Activated CD8-positive, alpha-beta memory T cell treated with anti-CD3 and anti-CD28 coated beads for 1 hour (primary cell): ENCODE measurements around the gene ZBTB8A.
"Not testable (repeated sequence)": the region's sequence is repeated elsewhere in the genome, so short reads cannot be mapped to it uniquely, and the experiment has no call there.

Experiments used
- DNase-seq, 2 donors: peaks; one replicate each; pipeline ENCODE4 v3.0.0-alpha.2; 2020; ENCODE audit warnings: low read depth in 1 of 2; ENCODE audit errors: extremely low read depth in 1 of 2

ZBTB8A gene

DNA sequence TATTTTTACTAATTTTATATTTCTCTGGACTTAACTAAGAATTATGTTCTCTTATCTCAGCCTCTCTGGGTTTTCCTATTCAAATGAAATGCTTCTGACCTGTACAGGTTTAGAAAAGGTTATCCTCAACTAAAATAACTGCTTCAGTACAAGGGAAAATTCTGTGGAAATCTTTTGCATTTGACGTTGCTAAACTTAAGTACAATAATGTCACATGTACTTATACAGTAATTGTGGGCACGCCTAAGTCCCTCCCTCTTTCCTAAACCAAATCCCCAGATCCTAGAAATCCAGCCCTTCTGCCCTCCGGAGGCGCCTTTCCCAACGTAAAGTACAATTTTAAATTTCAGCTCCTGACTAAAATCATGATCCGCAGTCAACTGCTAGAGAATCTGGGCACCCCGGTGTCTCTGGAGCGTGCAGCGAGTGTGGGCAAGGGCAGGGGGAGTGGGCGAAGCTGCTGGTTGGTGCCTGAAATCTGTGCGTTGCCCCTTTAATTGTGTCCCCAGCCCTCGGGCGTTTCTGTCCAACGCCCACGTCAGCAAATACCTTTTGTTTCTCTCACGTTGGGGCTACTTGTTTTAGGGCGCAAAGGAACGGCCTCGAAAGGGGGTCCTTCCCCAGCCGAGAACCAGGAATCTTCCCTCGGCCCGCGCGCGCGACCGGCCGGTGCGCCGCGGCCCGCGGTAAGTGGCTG is at the start of gene ZBTB8A:
Gene ZBTB8A, plus strand, starts transcription at position 541 of the 697 bp plus-strand sequence. CDS start 53,505 bp downstream, outside the sequence.
- no peak for DNase-seq

DNA sequence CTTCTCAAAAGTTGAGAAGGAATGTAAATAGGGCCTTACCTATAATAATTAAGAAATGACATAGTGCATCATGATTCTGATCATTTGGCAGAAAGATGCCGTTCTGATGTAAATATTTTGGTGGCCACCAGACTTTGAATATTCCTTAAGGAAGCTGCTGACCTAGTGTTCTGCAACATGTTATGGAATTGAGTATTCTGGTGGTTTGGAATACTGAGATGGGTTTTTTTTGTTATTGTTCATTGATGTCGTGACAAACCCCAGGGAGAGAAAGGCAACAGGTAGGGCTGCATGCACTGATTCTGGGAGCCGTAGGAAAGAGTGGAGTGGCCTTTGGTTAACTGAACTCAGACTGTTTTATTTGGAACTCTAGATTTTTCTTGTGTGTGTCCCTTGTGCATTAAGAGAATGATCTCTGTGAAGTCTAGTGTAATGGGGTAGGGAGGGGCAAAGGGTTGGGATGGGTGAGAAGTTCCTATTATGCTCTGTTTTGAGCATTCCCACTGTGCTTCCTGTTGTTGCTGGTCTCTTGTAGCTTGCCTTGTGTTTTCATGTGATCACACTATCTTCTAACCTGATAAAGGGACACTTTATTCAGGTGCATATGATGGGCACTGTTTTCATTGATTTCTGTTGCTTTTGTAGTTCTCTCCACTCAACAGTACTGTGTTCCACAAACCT is 49.3 kb upstream of the ZBTB8A start:
- DNase-seq = no peak

DNA sequence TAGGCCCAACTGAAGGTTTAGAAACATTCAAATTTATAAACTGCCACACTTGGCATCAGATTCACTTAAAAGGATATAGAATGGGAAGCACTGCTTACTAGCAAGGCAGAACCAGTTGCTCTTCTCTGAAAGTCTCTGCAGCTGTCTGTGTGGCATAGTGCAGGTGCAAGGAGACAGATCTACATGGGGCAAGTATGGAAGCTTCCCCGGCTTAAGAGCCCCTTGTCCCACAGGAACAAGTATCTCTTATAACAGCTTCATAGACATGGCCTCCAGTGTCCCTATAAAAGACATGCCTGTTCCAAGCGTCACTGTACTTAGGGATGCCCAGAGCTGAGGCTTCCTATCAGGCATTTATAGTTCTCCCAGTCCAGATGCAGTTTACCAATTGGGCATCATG is 47.8 kb upstream of the ZBTB8A start:
- no peak for DNase-seq

DNA sequence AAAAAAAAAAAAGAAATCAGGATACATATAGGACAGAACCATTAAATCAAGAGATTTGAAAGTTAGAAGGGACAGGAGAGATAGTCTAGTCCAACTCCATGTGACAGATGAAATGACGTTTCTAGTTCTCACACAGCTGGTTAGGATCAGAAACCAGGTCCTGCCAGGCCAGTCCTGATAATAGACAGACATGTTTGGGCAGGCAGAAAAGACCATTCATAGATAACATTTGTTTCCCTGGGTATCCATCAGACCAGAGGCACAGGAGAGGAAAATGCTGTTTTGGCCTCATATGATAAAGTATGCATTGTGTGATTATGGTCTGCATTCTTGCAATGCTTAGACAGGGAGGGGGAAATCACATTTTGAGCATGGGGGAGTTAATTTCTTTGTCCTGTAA is 45.0 kb upstream of the ZBTB8A start:
- no peak for DNase-seq

DNA sequence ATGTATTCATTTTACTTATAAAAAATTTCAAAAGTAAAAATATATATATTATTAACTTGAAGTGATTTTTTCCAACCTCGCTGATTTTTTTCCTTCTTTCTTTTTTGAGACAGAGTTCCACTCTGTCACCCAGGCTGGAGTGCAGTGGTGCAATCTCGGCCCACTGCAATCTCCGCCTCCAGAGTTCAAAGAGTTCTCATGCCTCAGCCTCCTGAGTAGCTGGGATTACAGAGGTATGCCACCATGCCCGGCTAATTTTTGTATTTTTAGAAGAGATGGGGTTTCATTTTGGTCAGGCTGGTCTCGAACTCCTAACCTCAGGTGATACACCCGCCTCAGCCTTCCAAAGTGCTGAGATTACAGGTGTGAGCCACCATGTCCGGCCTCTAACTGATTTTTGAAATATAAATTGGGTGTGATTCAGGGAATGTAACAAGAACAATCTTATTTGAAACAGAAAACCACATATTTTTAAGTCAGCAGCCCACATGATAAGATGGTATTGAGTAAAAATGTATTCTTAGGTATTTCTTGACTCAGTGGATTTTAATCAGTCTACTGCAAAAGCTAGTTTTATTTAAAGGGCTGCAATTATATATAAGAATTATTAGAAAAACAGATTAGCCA is 44.4 kb upstream of the ZBTB8A start:
- DNase-seq = no peak

DNA sequence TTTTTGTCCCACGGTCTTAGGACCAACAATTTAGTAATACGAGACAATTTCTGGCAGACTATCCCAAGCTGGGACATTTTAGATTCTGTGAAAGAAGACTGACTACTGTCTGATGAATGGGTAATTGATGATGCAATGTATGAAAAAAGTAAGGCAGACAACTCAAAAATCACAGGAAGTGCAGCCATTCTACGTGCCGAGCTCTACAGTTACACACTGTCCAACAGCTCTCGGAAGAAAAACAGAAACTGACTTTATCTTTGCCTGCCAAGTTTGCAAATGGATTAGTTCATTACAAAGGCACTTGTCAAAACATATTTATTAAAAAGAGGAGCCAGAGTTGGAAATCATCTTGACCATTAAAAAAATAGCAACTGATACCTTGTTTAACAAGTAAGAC is 43.1 kb upstream of the ZBTB8A start:
- no peak for DNase-seq

DNA sequence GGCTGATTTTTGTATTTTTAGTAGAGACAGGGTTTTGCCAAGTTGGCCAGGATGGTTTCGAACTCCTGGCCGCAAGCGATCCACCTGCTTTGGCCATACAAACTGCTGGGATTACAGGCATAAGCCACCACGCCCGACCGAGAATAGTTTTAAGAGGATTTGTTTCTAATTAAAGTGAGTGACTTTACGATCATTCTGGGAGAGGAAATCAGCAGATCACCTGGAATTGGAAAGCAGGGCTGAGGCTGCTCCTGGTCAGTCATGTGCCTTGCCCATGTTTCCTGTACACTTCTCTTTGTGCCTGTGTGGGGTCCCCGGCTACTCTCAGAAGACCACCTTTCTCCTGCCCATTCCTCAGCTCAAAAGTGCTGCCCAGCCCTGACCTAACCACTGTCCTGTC is 40.5 kb upstream of the ZBTB8A start:
- DNase-seq = no peak

DNA sequence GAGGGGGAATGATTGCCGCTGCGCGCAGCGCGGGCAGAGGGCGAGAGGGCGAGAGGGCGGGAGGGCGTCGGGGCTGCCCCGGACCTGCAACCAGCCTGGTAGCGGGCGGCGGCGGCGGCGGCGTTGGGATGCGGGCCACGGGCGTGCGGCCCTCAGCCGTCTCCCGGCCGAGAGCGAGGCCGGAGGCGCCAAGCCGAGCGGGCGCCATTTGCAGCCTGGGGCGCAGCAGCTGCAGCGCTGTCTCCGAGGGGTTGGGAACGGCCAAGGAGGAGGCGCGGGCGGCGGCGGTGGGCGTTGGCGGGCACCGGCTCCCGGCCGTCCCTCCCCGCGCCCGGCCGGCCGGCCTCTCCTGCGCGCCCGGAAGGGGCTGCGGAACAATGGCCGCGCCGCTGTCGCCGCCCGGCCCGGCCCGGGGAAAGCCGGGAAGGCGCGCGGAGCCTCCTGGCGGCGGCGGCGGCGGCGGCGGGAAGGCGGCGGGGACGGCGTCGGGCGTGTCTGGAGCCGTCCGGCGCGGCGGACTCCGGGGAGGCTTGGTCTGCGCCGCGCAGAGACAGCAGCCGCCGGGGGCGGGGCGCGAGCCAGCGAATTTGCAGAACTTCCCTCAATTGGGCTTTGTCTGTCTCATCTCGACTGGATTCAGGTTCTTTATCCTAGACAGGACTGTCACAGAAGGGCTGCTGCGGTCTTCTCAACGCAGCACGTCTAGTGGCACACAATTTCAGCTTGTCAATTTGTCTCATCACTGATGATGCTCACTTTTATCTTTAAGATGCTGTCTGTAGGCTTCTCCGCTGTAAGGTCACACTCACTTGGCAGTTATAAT is 38.6 kb upstream of the ZBTB8A start:
- no peak for DNase-seq

DNA sequence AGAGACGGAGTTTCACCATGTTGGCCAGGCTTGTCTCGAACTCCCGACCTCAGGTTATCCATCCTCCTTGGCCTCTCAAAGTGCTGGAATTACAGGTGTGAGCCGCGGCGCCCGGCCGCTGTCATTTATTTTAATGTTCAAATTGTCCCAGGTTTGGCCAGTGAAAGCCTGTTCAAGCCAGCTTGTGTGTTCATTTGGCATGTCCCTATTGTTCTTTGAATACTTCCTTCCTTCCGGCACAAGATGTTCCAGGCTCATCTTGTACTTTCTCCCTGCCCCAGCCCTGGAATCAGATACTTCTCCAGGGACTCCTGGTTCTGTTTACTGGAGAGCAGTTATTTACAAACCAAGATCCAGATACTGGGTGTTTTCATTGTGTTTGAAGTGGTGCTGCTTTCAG is 37.4 kb upstream of the ZBTB8A start:
- DNase-seq = no peak

DNA sequence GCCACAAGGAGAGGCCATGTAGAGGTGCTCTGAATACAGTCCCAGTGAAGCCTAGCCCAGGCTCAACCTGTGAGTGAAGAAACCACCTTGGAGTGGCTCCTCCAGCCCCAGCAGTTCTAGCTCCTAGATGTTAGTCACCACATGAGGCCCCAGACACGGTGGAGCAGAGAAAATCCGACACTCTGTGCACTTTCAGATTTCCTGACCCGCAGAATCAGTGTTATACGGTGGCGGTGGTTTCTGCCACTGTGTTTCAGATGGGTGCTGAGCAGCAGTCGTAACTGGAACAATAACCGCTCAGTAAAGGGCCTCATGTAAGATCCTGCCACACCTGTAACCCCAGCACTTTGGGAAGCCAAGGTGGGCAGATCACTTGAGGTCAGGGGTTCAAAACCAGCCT is 36.1 kb upstream of the ZBTB8A start:
- DNase-seq = no peak

DNA sequence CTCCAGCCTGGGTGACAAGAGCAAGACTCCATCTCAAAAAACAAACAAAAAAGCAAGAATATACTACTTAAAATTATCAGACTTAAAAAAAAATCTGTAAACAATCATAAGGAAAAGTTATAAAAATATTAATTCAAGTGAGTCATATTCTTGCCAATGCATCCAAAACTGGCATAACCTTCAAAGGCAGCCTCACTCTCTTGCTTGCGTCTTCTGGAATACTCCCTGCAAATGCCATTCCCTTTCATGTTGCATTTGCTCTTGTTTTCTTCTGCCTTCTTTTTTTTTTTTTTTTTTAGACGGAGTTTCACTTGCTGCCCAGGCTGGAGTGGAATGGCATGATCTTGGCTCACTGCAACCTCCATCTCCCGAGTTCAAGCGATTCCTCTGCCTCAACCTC is 32.2 kb upstream of the ZBTB8A start:
- no peak for DNase-seq

DNA sequence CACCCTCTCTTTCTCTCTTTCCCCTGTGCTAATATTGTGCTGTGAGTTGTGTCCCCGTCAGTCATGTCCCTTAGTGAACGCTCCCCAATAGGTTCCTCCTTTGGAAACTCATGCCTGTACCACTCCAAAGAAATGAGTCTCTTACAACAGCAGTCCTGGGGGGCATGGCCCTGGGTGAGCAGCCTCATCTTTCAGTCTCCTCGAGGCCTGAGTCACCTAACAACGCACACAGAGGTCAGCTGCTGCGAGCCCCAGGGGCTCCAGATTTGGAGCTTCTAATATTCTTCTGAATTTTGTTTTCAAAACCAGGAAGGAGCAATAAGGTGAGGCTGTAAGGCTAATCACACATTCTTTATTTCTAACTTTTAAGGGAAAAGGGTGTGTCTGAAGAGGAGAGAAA is 30.5 kb upstream of the ZBTB8A start:
- no peak for DNase-seq

DNA sequence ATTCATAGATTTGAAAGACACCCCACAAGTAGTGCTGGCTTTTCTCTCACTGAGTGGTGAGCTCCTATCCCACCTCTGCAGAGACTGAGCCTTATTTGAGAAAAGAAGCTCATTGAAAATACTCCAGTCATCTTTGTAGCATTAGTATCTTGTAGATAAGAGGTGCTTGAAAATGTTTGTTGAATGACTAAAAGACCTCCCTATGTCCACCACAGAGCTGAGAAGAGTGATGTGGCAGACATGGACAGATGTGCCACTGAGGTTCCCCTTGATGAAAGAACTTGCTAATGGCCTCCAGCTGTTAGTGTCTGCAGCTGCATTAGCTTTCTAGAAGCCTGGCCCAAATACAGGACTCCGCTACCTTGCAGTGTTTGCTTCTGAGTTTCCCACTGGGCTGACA is 29.3 kb upstream of the ZBTB8A start:
- DNase-seq = no peak

DNA sequence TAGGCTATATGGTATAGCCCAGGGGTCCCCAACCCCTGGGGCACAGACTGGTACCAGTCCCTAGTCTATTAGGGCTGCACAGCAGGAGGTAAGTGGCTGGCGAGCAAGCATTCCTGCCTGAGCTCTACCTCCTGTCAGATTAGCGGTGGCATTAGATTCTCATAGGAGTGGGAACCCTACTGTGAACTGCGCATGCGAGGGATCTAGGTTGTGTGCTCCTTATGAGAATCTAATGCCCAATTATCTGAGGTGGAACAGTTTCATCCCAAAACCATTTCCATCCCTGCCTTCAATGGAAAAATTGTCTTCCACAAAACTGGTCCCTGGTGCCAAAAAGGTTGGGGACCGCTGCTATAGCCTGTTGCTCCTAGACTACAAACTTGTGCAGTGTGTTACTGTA is 22.8 kb upstream of the ZBTB8A start:
- DNase-seq = no peak

DNA sequence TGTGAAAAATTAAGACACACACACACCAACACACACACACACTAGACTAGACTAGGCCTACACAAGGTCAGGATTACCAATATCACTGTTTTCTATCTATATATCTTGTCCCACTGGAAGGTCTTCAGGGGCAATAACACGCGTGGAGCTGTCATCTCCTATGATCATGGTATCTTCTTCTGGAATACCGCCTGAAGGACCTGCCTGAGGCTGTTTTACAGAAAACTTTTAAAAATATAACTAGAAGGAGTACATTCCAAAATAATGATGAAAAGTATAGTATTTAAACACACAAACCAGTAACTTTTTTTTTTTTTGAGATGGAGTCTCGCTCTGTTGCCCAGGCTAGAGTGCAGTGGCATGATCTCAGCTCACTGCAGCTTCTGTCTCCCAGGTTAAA is 20.3 kb upstream of the ZBTB8A start:
- no peak for DNase-seq

DNA sequence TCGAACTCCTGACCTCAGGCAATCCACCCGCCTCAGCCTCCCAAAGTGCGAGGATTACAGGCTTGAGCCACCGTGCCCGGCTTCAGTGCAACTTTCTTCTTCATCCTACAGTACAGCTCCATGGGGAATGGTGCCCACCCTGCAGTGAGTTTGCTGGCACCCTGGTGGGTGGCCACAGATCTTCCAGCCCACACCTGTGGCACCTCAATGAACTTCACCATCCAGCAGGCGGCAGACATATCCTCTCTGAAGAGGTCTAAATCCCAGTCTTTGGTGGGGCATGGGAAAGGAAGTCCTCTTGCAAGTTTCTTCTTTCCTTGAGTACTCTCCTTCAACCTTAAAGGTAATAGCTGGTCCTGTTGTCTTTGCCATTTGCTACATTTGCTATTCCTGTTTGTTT is 18.1 kb upstream of the ZBTB8A start:
- DNase-seq = no peak

DNA sequence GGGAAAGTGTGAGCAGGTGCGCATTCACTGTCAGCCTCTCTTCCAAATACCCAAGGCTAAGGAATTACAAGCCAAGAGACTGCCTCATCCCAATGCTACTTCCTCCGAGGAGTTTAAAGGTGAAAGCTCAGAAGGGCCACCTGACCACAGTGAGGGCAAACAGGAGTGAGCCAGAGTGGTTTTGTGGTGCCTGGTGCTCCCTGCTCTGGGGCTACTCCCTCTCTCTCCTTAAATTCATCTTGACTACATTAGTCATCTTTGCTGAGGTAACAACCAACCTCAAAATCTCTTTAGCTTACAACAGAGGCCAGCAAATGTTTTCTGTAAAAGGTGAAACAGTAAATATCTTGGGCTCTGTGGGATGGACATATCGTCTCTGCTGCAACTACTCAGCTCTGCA is 14.2 kb upstream of the ZBTB8A start:
- DNase-seq = no peak

DNA sequence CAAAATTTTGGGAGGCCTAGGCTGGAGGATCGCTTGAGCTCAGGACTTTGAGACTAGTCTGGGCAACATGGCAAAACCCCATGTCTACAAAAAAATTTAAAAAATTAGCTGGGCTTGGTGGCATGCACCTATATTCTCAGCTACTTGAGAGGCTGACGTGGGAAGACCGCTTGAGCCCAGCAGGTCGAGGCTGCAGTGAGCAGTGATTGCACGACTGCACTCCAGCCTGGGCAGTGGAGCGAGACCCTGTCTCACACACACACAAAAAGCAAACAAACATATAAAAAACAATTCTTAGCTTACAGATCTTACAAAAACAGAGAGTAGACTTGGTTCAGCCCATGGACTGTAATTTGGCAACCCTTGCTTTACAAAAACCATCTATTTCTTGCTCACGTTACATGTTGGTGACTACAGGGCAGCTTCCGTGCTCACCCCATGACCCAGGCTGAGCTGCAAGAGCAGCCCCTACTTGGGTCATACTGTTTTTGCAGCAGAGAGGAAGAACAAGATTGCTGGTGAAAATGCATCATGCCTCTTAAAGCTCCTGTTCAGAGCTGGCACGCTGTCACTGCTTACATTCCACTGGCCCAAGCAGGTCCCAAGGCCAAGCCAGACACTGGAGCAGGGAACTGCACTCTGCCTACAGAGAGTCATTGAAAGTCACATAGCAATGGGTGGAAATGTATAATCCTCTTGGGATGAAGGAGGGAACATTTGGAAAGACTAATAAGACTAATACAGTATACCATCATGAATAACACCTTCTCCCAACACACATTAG is 13.4 kb upstream of the ZBTB8A start:
- no peak for DNase-seq

DNA sequence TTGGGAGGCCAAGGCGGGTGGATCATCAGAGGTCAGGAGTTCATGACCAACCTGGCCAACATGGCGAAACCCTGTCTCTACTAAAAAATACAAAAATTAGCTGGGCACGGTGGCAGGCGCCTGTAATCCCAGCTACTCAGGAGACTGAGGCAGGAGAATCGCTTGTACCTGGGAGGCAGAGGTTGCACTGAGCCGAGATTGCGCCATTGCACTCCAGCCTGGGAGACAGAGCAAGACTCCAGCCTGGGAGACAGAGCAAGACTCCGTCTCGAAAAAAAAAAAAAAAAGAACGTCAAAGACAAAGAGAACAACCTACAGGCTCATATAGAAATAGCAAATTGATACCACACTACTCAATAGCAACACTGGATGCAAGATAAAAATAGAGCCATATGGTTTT is 10.7 kb upstream of the ZBTB8A start:
- not testable (repeated sequence) for DNase-seq

DNA sequence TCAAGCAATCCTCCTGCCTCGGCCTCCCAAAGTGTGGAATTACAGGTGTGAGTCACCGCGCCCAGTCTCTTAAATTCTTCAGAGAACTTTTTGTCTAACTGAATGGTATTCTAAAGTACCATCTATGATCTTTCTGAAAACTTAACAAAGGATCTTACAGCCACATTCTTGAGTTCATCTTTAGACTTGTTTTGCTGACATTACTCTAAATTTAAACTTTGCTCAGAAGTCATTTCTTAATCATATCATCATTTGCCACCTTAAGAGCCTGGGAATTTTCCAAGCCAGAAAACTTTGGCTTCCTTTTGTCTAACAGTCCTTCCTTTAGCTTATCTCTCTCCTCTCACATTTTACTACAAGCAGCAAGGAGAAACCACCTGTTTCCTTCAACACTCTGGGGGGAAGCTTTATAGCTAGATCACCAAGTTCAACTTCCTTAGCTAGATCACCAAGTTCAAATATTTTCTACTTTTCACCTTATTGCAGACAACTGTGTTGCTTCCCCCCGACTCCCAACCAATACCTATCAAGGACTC is 5.4 kb upstream of the ZBTB8A start:
- DNase-seq = no peak
